Astrocyte (in vitro differentiated cells and primary cell): ENCODE measurements around the gene CHMP3. TPM values are rescaled to one million over a fixed set of nuclear protein-coding genes. Genes with fewer than 3 reads are reported as not detected.

Experiments used
- DNase-seq: peaks from one replicate; pipeline ENCODE4 v3.0.0-alpha.2; 2010; ENCODE audit warnings: low read depth
- FAIRE-seq: peaks from 2 replicates; lab custom pipeline; 2011; peaks lifted over from hg19 to GRCh38; lab: Jason Lieb, UNC
- H2AFZ ChIP-seq: 2 replicates; pipeline ENCODE4 v1.6.0; 2012; ENCODE audit warnings: low read depth, low read length, inconsistent platforms
- H3K27ac ChIP-seq: 2 replicates; pipeline ENCODE4 v1.5.1; 2011; ENCODE audit warnings: low read depth, low read length, inconsistent platforms
- H3K27me3 ChIP-seq: 2 replicates; pipeline ENCODE4 v1.6.0; 2011; ENCODE audit warnings: low read length, inconsistent platforms; ENCODE audit not compliant: insufficient read depth
- H3K36me3 ChIP-seq: 2 replicates; pipeline ENCODE4 v1.5.1; 2011; ENCODE audit warnings: low read length, inconsistent platforms; ENCODE audit not compliant: insufficient read depth
- H3K4me1 ChIP-seq: 2 replicates; pipeline ENCODE4 v1.5.1; 2011; ENCODE audit warnings: low read length, inconsistent platforms; ENCODE audit not compliant: insufficient read depth
- H3K4me2 ChIP-seq: 2 replicates; pipeline ENCODE4 v1.6.0; 2012; ENCODE audit warnings: low read length, inconsistent platforms
- H3K4me3 ChIP-seq: 2 replicates; pipeline ENCODE4 v1.5.1; 2011; ENCODE audit warnings: low read depth, mild to moderate bottlenecking, low read length, inconsistent platforms; ENCODE audit not compliant: insufficient read depth
- H3K79me2 ChIP-seq: 2 replicates; pipeline ENCODE4 v1.6.0; 2012; ENCODE audit warnings: mild to moderate bottlenecking, low read length, inconsistent platforms; ENCODE audit not compliant: insufficient read depth
- H3K9ac ChIP-seq: 2 replicates; pipeline ENCODE4 v1.6.0; 2012; ENCODE audit warnings: mild to moderate bottlenecking, low read length, inconsistent platforms
- H3K9me3 ChIP-seq: 2 replicates; pipeline ENCODE4 v1.5.1; 2012; ENCODE audit warnings: low read depth, mild to moderate bottlenecking, low read length, inconsistent platforms; ENCODE audit not compliant: insufficient read depth
- H4K20me1 ChIP-seq: 2 replicates; pipeline ENCODE4 v1.6.0; 2012; ENCODE audit warnings: low read length, inconsistent platforms; ENCODE audit not compliant: insufficient read depth
- H3K27ac Mint-ChIP-seq: one replicate; pipeline ENCODE4 v1.8.0; 2021; ENCODE audit warnings: mild to moderate bottlenecking, mixed read lengths; ENCODE audit not compliant: unreplicated experiment
- H3K27me3 Mint-ChIP-seq: one replicate; pipeline ENCODE4 v1.8.0; 2021; ENCODE audit warnings: low read depth, mixed read lengths; ENCODE audit not compliant: unreplicated experiment
- H3K36me3 Mint-ChIP-seq: one replicate; pipeline ENCODE4 v1.8.0; 2021; ENCODE audit warnings: low read depth, mixed read lengths; ENCODE audit not compliant: unreplicated experiment
- H3K4me1 Mint-ChIP-seq: one replicate; pipeline ENCODE4 v1.8.0; 2021; ENCODE audit warnings: low read depth, mixed read lengths; ENCODE audit not compliant: unreplicated experiment
- H3K4me3 Mint-ChIP-seq: one replicate; pipeline ENCODE4 v1.8.0; 2021; ENCODE audit warnings: mild to moderate bottlenecking, moderate library complexity, mixed read lengths; ENCODE audit not compliant: unreplicated experiment
- H3K9me3 Mint-ChIP-seq: one replicate; pipeline ENCODE4 v1.8.0; 2021; ENCODE audit warnings: mild to moderate bottlenecking, mixed read lengths; ENCODE audit not compliant: unreplicated experiment
- CTCF ChIP-seq: IDR thresholded peaks from 2 replicates; pipeline ENCODE4 v1.5.1; 2011; ENCODE audit warnings: low read depth, mild to moderate bottlenecking, inconsistent platforms, low read length, moderate library complexity; ENCODE audit not compliant: insufficient read depth
- EZH2 ChIP-seq: IDR thresholded peaks from 2 replicates; pipeline ENCODE4 v1.6.1; 2012; ENCODE audit warnings: mild to moderate bottlenecking, low read length, inconsistent platforms; ENCODE audit not compliant: insufficient read depth
- total RNA-seq: library from RNA; stranded (reverse); gene quantifications from 2 replicates; pipeline ENCODE4 v1.2.1, GENCODE V29; 2021

CHMP3 gene
- total RNA-seq, 1 donor from 2014 or later = 91.0 TPM

- FAIRE-seq = no peak
Measured at GRCh38 chr2:86500325-86501083, 62.7 kb downstream of the CHMP3 start.

GRCh38 chr2:86499326-86499725, 63.9 kb downstream of the CHMP3 start:
- Mint-ChIP-seq H3K36me3 (peaks cover 52% of the 10 kb centered on the region), H3K4me1 (peaks cover 2% of the 10 kb centered on the region), H3K27me3 (no peaks in the 10 kb centered on the region), H3K9me3 (peaks cover 10% of the 10 kb centered on the region), H3K4me3 (no peak overlapping the region), H3K27ac (no peak overlapping the region)
- Histone ChIP-seq H3K4me2 (no peak overlapping the region), H4K20me1 (peaks cover 5% of the 10 kb centered on the region), H3K9me3 (peaks cover 9% of the 10 kb centered on the region), H3K36me3 (peaks cover 10% of the 10 kb centered on the region), H2AFZ (no peak overlapping the region), H3K9ac (no peak overlapping the region), H3K4me3 (no peak overlapping the region), H3K27ac (no peak overlapping the region), H3K27me3 (no peaks in the 10 kb centered on the region), H3K4me1 (no peaks in the 10 kb centered on the region), H3K79me2 (peaks cover 3% of the 10 kb centered on the region)
- TF ChIP-seq EZH2 (no peak), CTCF (no peak)
- DNase-seq (no peak), FAIRE-seq (no peak)

More at GRCh38 chr2:86500325-86501083, 62.7 kb downstream of the CHMP3 start:
- DNase-seq = no peak
- Histone ChIP-seq H3K79me2 (peaks cover 3% of the 10 kb centered on the region), H3K9me3 (peaks cover 9% of the 10 kb centered on the region), H3K9ac (no peak overlapping the region), H2AFZ (no peak overlapping the region), H3K27ac (no peak overlapping the region), H3K4me2 (no peak overlapping the region), H3K36me3 (peaks cover 9% of the 10 kb centered on the region), H3K27me3 (no peaks in the 10 kb centered on the region), H3K4me1 (no peaks in the 10 kb centered on the region), H4K20me1 (peaks cover 5% of the 10 kb centered on the region), H3K4me3 (no peak overlapping the region)
- Mint-ChIP-seq H3K36me3 (peaks cover 54% of the 10 kb centered on the region), H3K27me3 (no peaks in the 10 kb centered on the region), H3K4me1 (peaks cover 2% of the 10 kb centered on the region), H3K9me3 (peaks cover 10% of the 10 kb centered on the region), H3K27ac (no peak overlapping the region), H3K4me3 (no peak overlapping the region)
- TF ChIP-seq EZH2 (no peak), CTCF (no peak)
